HG02981 (cell line): ENCODE results near the gene HMGCLL1.
A peak's percentile ranks its signal among the peaks of the same experiment; 100 is the strongest.

Experiments
- ATAC-seq: cut with Tn5 transposase; IDR thresholded peaks from one replicate; pipeline ENCODE4 v1.9.1; 2021; ENCODE audit warnings: mild to moderate bottlenecking, moderate library complexity; ENCODE audit not compliant: unreplicated experiment

The HMGCLL1 gene

DNA sequence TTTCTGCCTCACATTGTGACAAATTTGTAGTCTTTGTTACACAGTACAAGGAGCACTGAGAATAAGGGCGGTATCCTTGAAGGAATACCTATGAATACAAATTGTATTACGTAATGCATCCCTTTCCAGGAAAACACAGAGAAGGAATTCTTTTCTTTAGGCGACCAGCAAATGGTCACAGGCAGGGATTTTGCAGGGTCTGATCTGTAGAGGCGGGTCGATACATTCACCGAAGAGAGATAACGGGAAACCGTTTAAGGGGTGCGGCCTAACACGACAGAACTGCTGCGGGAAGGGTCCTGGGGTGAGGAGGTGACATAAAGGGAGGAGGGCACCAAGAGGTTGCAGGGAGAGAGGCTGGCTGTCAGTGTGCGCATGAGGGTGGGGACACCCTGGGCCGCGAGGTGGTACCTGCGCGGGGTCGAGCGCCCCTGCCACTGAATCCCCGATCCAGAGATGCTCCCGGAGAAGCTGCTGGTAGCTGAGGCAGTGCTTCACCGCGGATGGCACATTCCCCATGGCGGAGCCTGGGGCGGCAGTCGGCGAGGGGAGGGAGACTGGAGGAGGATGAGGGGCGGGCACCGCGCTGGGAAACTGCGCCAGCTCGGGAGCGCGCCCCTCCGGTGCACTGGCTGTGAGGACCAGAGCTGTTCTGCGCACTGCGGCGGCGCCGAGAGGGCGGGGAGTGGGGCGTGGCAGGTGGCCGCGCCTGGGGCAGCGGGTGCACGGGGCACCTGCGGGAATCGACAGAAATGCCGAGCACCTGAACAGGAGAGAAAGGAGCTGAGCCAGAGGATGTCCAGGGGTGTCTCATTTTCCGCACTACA is at the start of gene HMGCLL1:
Gene HMGCLL1 (minus strand): TSS at position 656 of the 827 bp plus-strand sequence. CDS start 137 bp downstream, at position 519.
- no peak for ATAC-seq

DNA sequence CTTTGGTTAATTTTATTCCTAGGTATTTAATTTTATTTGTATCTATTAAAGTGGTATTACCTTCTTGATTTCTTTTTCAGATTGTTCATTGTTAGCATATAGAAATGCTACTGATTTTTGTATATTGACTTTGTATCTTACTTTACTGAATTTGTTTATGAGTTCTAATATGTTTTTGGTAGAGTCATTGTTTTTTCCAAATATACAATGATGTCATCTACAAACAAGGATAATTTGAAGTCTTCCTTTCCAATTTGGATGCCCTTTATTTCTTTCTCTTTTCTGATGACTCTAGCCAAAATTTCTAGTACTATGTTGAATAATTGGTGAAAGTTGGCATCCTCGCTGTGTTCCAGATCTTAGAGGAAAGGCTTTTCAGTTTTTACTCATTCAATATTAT is 43.0 kb upstream of the HMGCLL1 start:
- no peak for ATAC-seq

- no peak for ATAC-seq
Observed at GRCh38 chr6:55621244-55621643, 42.3 kb upstream of the HMGCLL1 start.

DNA sequence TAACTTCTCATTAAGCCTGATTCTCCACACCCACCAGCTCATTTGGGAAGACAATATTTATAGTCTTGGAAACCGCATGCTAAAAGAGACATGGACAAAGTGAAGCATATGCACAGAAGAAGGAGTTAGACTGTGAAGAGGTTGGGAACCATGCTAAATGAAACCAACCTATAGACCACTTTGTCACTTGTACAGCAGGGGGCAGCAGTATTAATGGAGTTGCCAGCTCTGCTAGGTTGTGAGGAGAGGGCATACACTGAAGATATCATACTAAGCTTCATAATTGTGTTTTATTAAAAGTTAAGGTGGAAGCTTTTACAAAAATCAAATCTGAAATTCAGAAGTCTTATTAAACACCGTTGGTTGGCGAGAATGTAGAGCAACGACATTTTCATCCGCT is 38.3 kb upstream of the HMGCLL1 start:
- peak; percentile 57 for ATAC-seq

- ATAC-seq = no peak
Observed at GRCh38 chr6:55604021-55604420, 25.0 kb upstream of the HMGCLL1 start.

DNA sequence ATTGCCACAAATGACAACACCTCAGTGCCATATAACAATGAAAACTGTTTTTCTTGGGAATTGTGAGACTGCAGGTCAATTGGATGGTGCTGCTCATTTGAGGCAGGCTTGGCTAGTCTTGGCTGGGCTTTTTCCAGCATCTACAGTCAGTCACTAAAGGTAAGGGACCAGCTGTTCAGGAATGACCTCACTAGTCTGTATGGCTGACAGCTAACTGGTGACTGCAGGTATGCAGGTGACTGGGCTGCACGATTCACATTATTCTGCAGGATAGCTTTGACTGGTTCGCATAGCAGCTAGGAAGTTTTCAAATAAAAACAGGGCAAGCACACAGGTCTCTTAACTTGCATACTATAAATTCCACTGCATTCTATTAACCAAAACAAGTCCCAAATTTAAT is 22.1 kb upstream of the HMGCLL1 start:
- ATAC-seq = no peak

- no peak for ATAC-seq
Observed at GRCh38 chr6:55594442-55594841, 15.4 kb upstream of the HMGCLL1 start.

DNA sequence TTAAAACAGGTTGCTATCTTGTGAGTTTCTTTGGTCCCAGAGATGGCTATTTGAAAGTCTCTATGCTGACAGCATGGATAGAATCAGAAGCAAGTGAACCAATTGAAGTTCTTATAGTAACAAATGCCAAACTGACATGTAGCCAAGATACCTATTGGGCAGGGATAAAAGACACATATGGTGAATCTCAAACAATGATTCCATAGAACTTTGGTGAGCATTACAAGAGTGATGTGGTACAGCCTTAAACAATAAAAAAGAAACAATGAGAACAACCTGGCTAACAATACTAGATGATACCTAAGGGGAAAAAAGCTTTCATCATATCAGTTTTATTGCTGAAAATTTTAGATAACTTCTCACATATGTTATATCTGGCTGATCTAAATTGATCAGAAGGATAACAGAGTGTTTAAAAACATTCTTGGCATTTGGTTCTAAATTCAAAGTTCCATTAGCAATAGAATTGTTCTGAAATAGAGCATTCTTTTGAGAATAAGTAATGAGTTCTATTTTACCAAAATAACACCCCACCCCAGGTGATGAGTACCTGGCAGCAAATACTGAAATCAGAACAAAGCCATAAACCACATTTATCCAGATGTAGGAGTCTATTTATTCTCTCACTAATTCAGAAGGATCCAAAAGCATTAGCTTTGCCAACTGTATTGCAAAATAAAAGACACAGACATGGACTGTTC is 5.8 kb upstream of the HMGCLL1 start:
- ATAC-seq = no peak

DNA sequence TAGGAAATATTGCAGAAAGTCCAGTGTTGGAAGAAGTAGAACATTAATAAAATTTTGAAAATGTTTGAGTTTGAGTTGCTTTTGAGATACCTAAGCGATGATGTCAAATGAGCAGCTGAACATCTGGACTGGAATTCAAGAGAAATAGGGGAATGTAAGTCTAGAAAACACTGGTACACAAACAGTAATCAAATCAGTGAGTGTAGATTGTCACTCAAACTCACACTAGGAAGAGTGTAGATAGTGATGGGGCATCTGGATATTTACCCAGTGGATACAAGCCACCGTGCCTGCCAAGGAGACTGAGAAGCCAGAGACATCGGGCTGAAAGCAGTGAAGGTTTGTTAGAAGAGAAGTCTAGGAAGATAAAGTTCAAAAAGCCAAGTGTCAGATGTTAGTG is 2.2 kb downstream of the HMGCLL1 start:
- ATAC-seq = no peak

DNA sequence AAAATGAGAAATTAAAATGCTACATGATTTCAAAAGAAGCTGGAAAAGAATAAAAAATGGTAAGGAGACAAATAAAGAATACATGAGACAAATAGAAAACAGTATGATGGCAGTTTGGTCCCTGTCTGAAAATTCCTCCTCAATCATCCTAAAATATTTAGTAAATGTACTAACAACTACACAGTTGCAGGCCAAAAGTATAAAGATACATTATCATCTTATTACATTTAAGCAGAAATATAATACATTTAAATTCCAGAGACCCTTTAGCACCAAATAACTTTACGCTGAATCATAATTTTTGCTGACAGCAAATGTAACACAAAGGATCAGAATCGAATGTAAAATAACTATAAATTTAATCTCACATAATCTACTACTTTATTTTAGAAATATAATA is 4.4 kb downstream of the HMGCLL1 start:
- ATAC-seq = no peak

GRCh38 chr6:55569638-55570037 is 9.4 kb downstream of the HMGCLL1 start:
- ATAC-seq = no peak

- ATAC-seq = no peak
Observed at GRCh38 chr6:55568808-55569439, 10.1 kb downstream of the HMGCLL1 start.

- ATAC-seq = no peak
Observed at GRCh38 chr6:55567558-55567957, 11.4 kb downstream of the HMGCLL1 start.

DNA sequence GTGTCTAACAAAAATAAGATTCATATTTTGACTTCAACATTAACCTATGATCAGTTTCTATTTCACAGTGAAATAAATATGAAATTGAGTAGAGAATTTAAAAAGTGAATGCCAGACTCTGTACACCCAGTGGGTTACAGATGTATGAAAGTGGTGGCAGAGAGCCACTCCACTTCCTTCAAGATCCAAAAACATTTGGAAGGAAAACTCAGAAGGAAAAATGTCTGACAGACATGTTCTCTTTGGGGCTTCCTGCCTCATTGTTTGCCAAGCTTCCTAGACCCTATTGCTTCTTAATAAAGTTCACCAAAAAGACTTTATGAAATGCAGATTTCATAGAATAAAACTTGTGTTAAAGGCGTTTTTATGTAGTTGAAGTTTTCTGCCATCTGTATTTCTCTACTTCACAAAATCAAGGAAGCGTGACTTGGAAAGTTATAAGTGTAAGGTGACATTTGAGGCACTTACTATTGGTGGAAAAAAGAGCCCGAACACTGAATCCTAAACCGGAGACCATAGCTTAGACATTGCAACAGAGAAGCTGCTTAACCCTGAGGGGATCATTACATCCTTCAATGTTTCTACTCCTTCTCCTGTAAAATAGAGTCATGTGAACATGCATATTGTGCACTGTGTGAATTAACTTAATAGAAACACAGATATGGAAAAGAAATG is 12.8 kb downstream of the HMGCLL1 start:
- ATAC-seq = no peak

GRCh38 chr6:55562318-55562717 is 16.7 kb downstream of the HMGCLL1 start:
- ATAC-seq = no peak

DNA sequence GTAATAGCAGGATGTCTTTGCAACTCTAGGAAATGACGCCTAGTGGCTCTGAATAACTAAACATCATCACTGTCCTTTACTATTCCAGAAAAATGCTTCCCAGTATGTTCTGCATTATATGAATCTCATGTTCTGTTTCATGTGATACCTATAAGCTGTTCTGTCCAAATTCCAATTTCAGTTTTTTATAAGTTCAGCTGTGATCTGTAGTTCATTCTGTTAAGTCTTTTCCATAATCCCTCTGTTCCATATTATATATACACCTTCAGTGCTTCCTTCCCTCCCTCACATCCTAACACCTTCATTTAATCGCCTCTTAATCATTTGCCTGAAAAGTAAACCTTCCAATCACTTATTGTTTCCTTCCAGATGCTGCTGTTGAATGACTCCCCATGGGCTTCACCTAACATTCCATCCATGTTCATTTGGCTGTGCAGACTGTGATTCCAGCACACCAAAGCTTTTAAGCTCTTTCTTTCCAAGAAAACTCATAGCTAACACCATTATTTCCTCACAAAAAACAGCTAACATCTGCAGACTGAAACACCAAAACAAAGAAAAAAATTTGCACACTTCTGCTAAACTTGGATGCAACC is 18.6 kb downstream of the HMGCLL1 start:
- no peak for ATAC-seq

DNA sequence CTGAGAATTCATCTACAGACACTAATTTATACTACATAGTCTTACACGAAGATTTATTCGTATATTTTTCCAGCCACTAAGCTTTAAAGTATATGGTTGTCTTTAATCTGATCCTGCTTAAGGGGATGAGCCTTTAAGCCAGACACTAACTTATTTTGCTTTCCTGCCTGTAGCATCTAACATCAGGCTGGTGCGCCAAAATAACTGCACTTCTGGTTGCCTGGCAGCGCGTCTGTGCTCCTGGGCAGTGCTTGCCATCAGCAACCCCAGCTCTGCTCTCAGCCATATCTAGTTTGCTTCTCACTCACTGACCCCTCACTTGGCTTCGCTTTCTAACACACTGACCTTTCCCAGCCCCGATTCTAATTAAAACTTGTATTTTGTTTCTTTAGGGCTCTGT is 21.8 kb downstream of the HMGCLL1 start:
- ATAC-seq = no peak

GRCh38 chr6:55545791-55546190 is 33.2 kb downstream of the HMGCLL1 start:
- ATAC-seq = no peak

- no peak for ATAC-seq
Observed at GRCh38 chr6:55543633-55544309, 35.2 kb downstream of the HMGCLL1 start.

GRCh38 chr6:55541024-55541423 is 38.0 kb downstream of the HMGCLL1 start:
- no peak for ATAC-seq
